Osteocyte (in vitro differentiated cells): ENCODE data around the gene CLTC. TPM values are rescaled to one million over a fixed set of nuclear protein-coding genes. Genes with fewer than 3 reads are reported as not detected.

ENCODE experiments used
- DNase-seq: peaks from one replicate; pipeline ENCODE4 v3.0.0; 2021; ENCODE audit warnings: mixed read lengths; ENCODE audit not compliant: unreplicated experiment; ENCODE audit errors: extremely low spot score
- H3K27ac Mint-ChIP-seq: one replicate; pipeline ENCODE4 v1.8.0; 2021; ENCODE audit warnings: mild to moderate bottlenecking, mixed read lengths; ENCODE audit not compliant: unreplicated experiment
- H3K27me3 Mint-ChIP-seq: one replicate; pipeline ENCODE4 v1.8.0; 2021; ENCODE audit warnings: mixed read lengths; ENCODE audit not compliant: unreplicated experiment
- H3K36me3 Mint-ChIP-seq: one replicate; pipeline ENCODE4 v1.8.0; 2021; ENCODE audit warnings: mixed read lengths; ENCODE audit not compliant: unreplicated experiment
- H3K4me1 Mint-ChIP-seq: one replicate; pipeline ENCODE4 v1.8.0; 2021; ENCODE audit warnings: mixed read lengths; ENCODE audit not compliant: unreplicated experiment
- H3K4me3 Mint-ChIP-seq: one replicate; pipeline ENCODE4 v1.8.0; 2021; ENCODE audit warnings: mild to moderate bottlenecking, moderate library complexity, mixed read lengths; ENCODE audit not compliant: unreplicated experiment
- H3K9me3 Mint-ChIP-seq: one replicate; pipeline ENCODE4 v1.8.0; 2021; ENCODE audit warnings: mixed read lengths; ENCODE audit not compliant: unreplicated experiment
- CTCF ChIP-seq: fragments of 200-600 bp; sonication (generic); IDR thresholded peaks from 2 replicates; pipeline ENCODE4 v1.5.0; 2021; ENCODE audit warnings: antibody characterized with exemption, mild to moderate bottlenecking, moderate library complexity
- total RNA-seq: library from RNA; stranded (reverse); gene quantifications from 2 replicates; pipeline ENCODE4 v1.2.1, GENCODE V29; 2021

The CLTC gene
- total RNA-seq, 1 donor from 2014 or later: 297 TPM

GRCh38 chr17:59696682-59697277, 77.1 kb downstream of the CLTC start:
- Mint-ChIP-seq H3K4me3 (no peak overlapping the region), H3K4me1 (peaks cover 2% of the 10 kb centered on the region), H3K27me3 (no peaks in the 10 kb centered on the region), H3K9me3 (no peaks in the 10 kb centered on the region), H3K27ac (no peak overlapping the region), H3K36me3 (peaks cover 50% of the 10 kb centered on the region)
- TF ChIP-seq CTCF: no peak
- no peak for DNase-seq

GRCh38 chr17:59698143-59698542, 78.4 kb downstream of the CLTC start:
- Mint-ChIP-seq H3K27ac (no peak overlapping the region), H3K4me1 (peaks cover 2% of the 10 kb centered on the region), H3K36me3 (peaks cover 45% of the 10 kb centered on the region), H3K9me3 (no peaks in the 10 kb centered on the region), H3K27me3 (no peaks in the 10 kb centered on the region), H3K4me3 (no peak overlapping the region)
- no peak for TF ChIP-seq CTCF
- no peak for DNase-seq

- H3K27me3 Mint-ChIP-seq: no peaks in the 10 kb centered on the region
- H3K4me3 Mint-ChIP-seq: no peak overlapping the region
- peaks cover 40% of the 10 kb centered on the region for H3K36me3 Mint-ChIP-seq
- H3K4me1 Mint-ChIP-seq: peaks cover 5% of the 10 kb centered on the region
- DNase-seq: no peak
- no peak for TF ChIP-seq CTCF
- H3K27ac Mint-ChIP-seq: no peak overlapping the region
- H3K9me3 Mint-ChIP-seq: no peaks in the 10 kb centered on the region
These were observed 79.5 kb downstream of the CLTC start for GRCh38 chr17:59699218-59699617.

- H3K27me3 Mint-ChIP-seq: no peaks in the 10 kb centered on the region
- H3K9me3 Mint-ChIP-seq: no peaks in the 10 kb centered on the region
- H3K4me1 Mint-ChIP-seq: peaks cover 10% of the 10 kb centered on the region
- DNase-seq: no peak
- no peak for TF ChIP-seq CTCF
- no peak overlapping the region for H3K4me3 Mint-ChIP-seq
- peaks cover 36% of the 10 kb centered on the region for H3K36me3 Mint-ChIP-seq
- no peak overlapping the region for H3K27ac Mint-ChIP-seq
These were observed 80.1 kb downstream of the CLTC start for GRCh38 chr17:59699786-59700185.

DNA sequence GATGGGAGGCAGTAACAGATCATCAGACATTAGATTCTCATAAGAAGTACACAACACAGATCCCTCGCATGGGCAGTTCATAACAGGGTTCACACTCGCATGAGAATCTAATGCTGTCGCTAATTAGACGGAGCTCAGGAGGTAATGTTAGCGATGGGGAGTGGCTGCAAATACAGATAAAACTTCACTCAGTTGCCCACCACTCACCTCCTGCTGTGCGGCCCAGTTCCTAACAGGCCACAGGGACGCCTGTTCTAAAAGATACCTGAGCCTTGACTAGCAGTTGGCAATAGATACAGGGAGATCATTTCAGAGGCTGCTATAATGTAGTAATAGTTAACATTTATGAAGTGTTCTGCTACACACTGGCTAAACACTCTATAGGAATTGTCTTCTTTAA, 82.6 kb downstream of the CLTC start:
- Mint-ChIP-seq H3K9me3 (no peaks in the 10 kb centered on the region), H3K4me3 (no peak overlapping the region), H3K4me1 (peaks cover 30% of the 10 kb centered on the region), H3K27me3 (no peaks in the 10 kb centered on the region), H3K36me3 (peaks cover 23% of the 10 kb centered on the region), H3K27ac (no peak overlapping the region)
- TF ChIP-seq CTCF: no peak
- DNase-seq: no peak
